Psoas muscle (tissue), 8 donors: ENCODE results near the gene ERP27. TPM values are rescaled to one million over a fixed set of nuclear protein-coding genes. Genes with fewer than 3 reads are reported as not detected.
A peak's percentile ranks its signal among the peaks of the same experiment; 100 is the strongest.

Experiments
- ATAC-seq, 4 donors: fragments of 200-7000 bp; cut with Tn5 transposase; one replicate each; pipeline ENCODE4 v1.9.1; 2020; ENCODE audit warnings: moderate library complexity in 3 of 4, mild to moderate bottlenecking in 2 of 4
- DNase-seq, 2 donors: peaks; one replicate each; pipeline ENCODE4 v3.0.0-alpha.2; 2020
- H3K27ac ChIP-seq: fragments of 200-600 bp; one replicate; pipeline ENCODE4 v1.8.0; 2022
- H3K27me3 ChIP-seq, 3 donors: fragments of 200-600 bp in 1 of 3; one replicate each; pipeline versions ENCODE4 v1.6.1 to v1.8.0; 2013 to 2022; ENCODE audit warnings: low read length in 2 of 3, mild to moderate bottlenecking in 2 of 3, moderate library complexity in 1 of 3; ENCODE audit not compliant: insufficient read depth in 3 of 3
- H3K36me3 ChIP-seq, 2 donors: fragments of 200-600 bp in 1 of 2; one replicate each; pipeline versions ENCODE4 v1.6.1 to v1.8.0; 2013 to 2022; ENCODE audit warnings: low read depth in 1 of 2, mild to moderate bottlenecking in 1 of 2, moderate library complexity in 1 of 2; ENCODE audit not compliant: insufficient read depth in 1 of 2
- H3K4me1 ChIP-seq: fragments of 200-600 bp; one replicate; pipeline ENCODE4 v1.8.0; 2022
- H3K4me3 ChIP-seq: fragments of 200-600 bp; one replicate; pipeline ENCODE4 v1.8.0; 2022; ENCODE audit warnings: mild to moderate bottlenecking
- H3K9me3 ChIP-seq: fragments of 200-600 bp; one replicate; pipeline ENCODE4 v1.8.0; 2022
- WGBS, 3 donors: extraction: QIAGEN DNeasy Blood & Tissue Kit; methylation state at CpG; one replicate each; pipeline versions ENCODE4 v1.1.6 to v1.1.7; 2013; 5-methylcytosine and 5-hydroxymethylcytosine counted together
- intact Hi-C, 2 donors: fragments of 100-400 bp; cut with DNase I; formaldehyde crosslinking; loops; one replicate each; pipeline versions ENCODE4 v1.11.0 to v1.14.2; 2022
- polyA plus RNA-seq, 3 donors: library from polyadenylated mRNA; stranded (reverse); fragments of 200-250 nt; gene quantifications; one replicate each; pipeline ENCODE4 v1.2.3, GENCODE V29; 2013
- total RNA-seq, 4 donors: library from RNA; stranded (reverse); fragmentation: NEBNext Ultra II Directional in 2 of 4; extraction: Animal tissue kit (Norgen Biotek cat#: 25700) in 2 of 4; gene quantifications; one replicate each; pipeline versions ENCODE4 v1.2.1 to v1.2.4, GENCODE V29; 2021 to 2023
- TF ChIP-seq, protein P1 (sequence below): fragments of 200-600 bp; IDR thresholded peaks from one replicate; pipeline ENCODE4 v1.8.0; 2022; ENCODE audit warnings: antibody characterized with exemption
- donor health status: healthy with polysubstance abuse.
- donor health status: DM: no; HTN: no; CAD: no; lungs with moderate emphysema.
- donor health status: Bipolar disorder and iron deficiency.
- donor health status: healthy.
- donor health status: DM: yes; HTN: yes; CAD: no.
- donor health status: DM: no; HTN: no; CAD: no.
- donor health status: DM: no; HTN: no; CAD: no.
- donor health status: DM: yes; HTN: yes; CAD: no.

ERP27 gene
- total and polyA plus RNA-seq, 7 donors, result 0.05 to 0.42 (median 0.13) TPM; not detected in 1

DNA sequence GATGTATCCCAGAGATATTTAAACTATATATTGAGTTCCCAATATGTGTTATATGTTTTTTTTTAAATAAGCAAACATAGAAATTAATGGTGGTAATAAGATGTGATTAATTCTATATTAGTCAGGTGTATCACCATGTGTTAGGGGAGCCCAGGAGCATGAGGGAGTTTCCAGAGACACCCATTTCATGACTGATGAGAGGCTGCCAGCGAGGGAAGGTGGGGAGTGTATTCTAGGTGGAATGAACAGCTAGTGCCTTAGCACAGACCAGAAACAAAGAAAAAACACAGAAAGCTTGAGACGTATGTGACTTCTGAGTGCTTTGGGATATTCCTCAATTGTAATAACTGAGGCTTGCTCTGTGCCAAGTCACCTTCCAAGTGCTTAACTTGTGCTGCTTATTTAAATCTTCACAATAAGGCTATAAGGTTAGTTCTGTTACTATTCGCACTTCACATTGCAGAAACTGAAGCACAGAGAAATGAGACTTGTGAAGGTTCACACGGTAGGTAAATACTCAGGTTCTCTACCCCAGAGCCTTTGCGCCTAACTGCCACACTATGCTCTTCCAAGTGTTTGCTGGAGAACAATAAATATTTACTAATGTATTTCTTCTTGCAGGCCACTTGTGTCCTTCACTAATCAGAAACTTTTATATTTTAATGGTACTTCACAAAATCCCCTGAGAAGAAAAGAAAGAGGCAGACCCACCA lies 34.8 kb downstream of the ERP27 start:
- WGBS, 3 donors, result 92 to 97% (median 97%) methylated on average over 5 of the region's 5 CpGs
- Histone ChIP-seq H3K9me3 (no peaks in the 10 kb centered on the region), H3K4me3 (no peak overlapping the region), H3K27me3 (no peaks in the 10 kb centered on the region), H3K36me3 (no peaks in the 10 kb centered on the region), H3K27ac (no peak overlapping the region), H3K4me1 (no peaks in the 10 kb centered on the region)
- DNase-seq, result no peak
- no peak for ATAC-seq
- intact Hi-C loops, result no loop called here
- TF ChIP-seq, protein P1, sequence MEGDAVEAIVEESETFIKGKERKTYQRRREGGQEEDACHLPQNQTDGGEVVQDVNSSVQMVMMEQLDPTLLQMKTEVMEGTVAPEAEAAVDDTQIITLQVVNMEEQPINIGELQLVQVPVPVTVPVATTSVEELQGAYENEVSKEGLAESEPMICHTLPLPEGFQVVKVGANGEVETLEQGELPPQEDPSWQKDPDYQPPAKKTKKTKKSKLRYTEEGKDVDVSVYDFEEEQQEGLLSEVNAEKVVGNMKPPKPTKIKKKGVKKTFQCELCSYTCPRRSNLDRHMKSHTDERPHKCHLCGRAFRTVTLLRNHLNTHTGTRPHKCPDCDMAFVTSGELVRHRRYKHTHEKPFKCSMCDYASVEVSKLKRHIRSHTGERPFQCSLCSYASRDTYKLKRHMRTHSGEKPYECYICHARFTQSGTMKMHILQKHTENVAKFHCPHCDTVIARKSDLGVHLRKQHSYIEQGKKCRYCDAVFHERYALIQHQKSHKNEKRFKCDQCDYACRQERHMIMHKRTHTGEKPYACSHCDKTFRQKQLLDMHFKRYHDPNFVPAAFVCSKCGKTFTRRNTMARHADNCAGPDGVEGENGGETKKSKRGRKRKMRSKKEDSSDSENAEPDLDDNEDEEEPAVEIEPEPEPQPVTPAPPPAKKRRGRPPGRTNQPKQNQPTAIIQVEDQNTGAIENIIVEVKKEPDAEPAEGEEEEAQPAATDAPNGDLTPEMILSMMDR, result no peak

DNA sequence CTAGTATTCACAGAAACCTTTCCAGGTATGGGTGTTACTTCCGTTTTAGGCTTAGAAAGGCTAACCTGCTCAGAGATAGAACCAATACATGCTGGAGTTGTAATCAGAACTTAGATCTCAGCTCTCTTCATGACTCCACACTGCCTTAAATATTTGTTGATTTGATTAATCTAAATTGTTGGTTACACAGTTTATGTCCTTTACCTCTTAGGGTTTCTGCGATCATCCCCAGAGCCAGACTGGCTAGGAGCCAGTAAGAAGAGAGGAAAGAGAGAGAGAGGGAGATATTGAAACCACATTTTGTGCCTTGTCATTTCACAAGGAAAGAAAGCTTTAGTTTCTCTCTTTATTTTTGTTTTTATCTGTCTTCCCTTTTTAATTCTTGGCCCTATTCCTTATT lies 35.9 kb downstream of the ERP27 start:
- H3K9me3 ChIP-seq, result no peaks in the 10 kb centered on the region
- WGBS, 3 donors, result 61 to 86% (median 66%) methylated on average over 2 of the region's 2 CpGs
- DNase-seq, result no peak
- intact Hi-C loops, result no loop called here
- no peaks in the 10 kb centered on the region for H3K36me3 ChIP-seq
- H3K27me3 ChIP-seq, result no peaks in the 10 kb centered on the region
- H3K4me1 ChIP-seq, result peaks cover 3% of the 10 kb centered on the region
- H3K27ac ChIP-seq, result no peak overlapping the region
- ATAC-seq, result no peak
- no peak overlapping the region for H3K4me3 ChIP-seq
- TF ChIP-seq, protein P1, result no peak

DNA sequence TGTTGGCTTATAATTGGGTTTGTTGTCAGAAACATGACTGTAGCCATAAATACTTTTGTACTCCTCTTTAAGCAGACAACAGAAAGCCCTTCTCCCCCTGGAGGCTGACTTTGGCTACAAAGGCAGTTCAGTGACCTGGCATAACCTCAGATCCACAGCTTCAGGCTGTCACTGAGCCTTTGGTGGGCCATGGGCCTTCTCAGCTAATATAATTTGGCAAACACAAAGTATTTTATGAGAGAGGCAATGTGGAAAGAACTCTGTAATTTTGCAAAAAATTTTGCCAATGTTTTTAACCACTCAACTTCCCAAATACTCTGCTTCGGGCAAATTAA lies 37.1 kb downstream of the ERP27 start:
- no peak overlapping the region for H3K27ac ChIP-seq
- peaks cover 14% of the 10 kb centered on the region for H3K4me1 ChIP-seq

DNA sequence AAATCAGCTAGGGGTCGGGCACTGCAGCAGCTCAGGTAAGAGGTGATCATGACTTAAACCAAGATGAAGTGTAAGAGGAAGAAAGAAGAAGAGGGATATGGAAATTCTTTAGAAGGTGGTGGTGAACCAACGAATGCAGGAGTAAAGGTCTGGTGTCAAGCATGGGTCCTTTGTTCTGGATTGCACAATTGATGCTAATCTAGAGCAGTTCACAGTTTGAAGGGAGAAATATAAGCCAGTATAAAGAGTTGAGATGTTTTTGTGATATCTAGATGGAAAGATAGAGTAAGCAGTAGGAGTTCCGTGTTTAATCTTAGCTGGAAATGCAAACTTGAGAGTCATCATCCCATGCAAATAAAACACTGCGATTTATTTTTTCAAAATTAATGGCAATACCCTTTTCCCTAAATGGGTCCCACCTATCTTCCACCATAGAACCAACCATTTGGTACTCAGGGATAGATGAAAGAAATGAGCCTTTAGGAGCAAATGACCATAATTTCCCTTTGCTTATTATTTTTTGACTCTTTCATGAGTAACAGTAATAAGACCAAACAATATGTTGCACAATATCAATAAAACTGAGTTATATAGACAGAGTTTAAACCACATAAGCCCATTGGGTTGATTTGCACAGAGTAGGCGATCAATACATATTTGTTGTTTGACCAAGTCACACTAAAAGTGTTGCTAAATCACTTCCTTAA lies 37.7 kb downstream of the ERP27 start:
- Histone ChIP-seq H3K36me3 (no peaks in the 10 kb centered on the region), H3K4me1 (peaks cover 14% of the 10 kb centered on the region), H3K9me3 (no peaks in the 10 kb centered on the region), H3K4me3 (no peak overlapping the region), H3K27me3 (no peaks in the 10 kb centered on the region), H3K27ac (no peak overlapping the region)
- TF ChIP-seq, protein P1, result no peak
- ATAC-seq (no peak), DNase-seq (no peak)
- intact Hi-C loops, result no loop called here
- WGBS, 3 donors, result 92 to 97% (median 93%) methylated on average over 5 of the region's 5 CpGs

More for the DNA sequence above, 37.1 kb downstream of the ERP27 start:
- ATAC-seq (peak in 1 of 4 donors; percentile 38), DNase-seq (no peak)
- Histone ChIP-seq H3K36me3 (no peaks in the 10 kb centered on the region), H3K27me3 (no peaks in the 10 kb centered on the region), H3K9me3 (no peaks in the 10 kb centered on the region), H3K4me3 (no peak overlapping the region)
- intact Hi-C loops, result no loop called here
- TF ChIP-seq, protein P1, result no peak
- 55 to 71% (median 61%) methylated on average over 1 of the region's 1 CpG for WGBS, 3 donors
